ENCODE results near the gene DIS3.
A peak's percentile ranks its signal among the peaks of the same experiment; 100 is the strongest.
"Not testable (repeated sequence)": the region's sequence is repeated elsewhere in the genome, so short reads cannot be mapped to it uniquely, and the experiment has no call there.

Gene DIS3

DNA sequence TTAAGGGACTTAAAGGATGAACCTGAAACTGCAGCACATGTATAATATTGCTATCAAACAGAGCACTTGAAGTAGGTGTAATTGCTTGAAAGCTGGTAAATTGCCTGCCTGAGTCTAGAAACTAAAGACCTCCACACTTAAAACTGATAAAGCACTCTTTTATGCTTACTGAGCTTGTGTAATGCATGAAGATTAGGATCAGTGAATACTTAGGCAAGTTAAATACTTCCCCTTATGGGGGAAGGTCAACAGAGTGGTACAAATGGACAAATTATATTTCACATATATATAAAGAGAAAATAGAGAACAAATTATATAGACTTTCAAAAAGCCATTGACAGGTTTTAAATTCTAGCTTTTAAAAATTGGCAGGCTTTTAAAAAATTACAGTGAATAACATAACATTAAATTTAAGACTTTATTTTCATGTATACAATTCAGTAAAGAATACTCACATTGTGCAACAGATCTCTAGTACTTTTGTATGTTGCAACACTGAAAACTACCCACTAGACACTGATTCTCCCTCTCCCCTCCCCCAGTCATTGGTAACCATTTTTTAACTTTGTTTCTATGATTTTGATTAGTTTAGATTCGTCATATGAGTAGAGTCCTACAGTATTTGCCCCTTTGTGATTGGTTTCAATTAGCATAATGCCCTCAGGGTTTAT lies 24.1 kb upstream of the DIS3 start:
- no peak for DNase-seq (ENCODE audit: low read depth, low spot score)
- in situ Hi-C loops (cut with HindIII; ENCODE audit: low sequenced_read_pairs) = no loop called here
- H3K4me3 ChIP-seq (ENCODE audit: low read depth, low read length) = no peak overlapping the region
- TF ChIP-seq, protein P1, sequence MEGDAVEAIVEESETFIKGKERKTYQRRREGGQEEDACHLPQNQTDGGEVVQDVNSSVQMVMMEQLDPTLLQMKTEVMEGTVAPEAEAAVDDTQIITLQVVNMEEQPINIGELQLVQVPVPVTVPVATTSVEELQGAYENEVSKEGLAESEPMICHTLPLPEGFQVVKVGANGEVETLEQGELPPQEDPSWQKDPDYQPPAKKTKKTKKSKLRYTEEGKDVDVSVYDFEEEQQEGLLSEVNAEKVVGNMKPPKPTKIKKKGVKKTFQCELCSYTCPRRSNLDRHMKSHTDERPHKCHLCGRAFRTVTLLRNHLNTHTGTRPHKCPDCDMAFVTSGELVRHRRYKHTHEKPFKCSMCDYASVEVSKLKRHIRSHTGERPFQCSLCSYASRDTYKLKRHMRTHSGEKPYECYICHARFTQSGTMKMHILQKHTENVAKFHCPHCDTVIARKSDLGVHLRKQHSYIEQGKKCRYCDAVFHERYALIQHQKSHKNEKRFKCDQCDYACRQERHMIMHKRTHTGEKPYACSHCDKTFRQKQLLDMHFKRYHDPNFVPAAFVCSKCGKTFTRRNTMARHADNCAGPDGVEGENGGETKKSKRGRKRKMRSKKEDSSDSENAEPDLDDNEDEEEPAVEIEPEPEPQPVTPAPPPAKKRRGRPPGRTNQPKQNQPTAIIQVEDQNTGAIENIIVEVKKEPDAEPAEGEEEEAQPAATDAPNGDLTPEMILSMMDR (IDR thresholded peaks at IDR 0.05; ENCODE audit: low read depth, low read length) = no peak

DNA sequence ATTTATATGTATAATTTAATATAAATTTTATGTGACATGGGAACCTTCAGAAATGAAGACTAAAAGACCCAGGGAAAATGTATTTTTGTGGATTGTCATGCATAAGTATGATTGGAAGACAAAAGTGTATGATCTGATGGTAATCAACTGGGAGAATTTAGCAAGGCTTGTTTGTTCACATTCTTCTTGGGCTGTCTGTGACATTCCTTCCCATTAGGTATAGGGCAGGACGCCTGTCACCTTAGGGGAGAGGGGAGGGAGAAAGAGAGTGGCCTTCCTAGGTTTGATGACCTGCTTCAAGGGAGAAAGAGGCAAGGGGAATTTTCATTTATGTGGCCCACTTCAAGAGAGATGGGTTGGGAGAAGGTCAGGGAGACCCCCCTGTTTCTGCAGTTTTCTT lies 22.6 kb upstream of the DIS3 start:
- in situ Hi-C loops (cut with HindIII; ENCODE audit: low sequenced_read_pairs) = no loop called here
- TF ChIP-seq, protein P1 (IDR thresholded peaks at IDR 0.05; ENCODE audit: low read depth, low read length) = no peak
- DNase-seq (ENCODE audit: low read depth, low spot score) = no peak

DNA sequence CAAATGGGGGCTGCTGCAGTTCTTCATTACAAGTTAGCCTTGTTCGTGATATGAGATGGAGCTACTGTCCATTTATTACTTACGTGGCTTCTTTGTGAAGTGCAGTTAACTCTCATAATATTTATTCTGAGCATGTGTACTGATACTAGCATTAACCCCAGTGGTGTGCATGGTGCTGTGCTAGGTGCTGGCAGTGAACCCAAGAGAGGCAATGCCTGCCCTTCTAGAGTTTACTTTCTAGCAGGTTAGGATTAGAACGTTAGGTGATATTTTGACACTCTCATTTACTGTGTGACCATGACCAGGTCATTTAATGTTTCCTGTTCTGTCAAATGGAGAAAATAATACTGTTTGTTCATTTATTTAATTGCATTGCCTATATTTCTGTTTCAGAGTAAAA lies 17.1 kb upstream of the DIS3 start:
- TF ChIP-seq, protein P1 (IDR thresholded peaks at IDR 0.05; ENCODE audit: low read depth, low read length) = no peak
- no peak overlapping the region for H3K4me3 ChIP-seq (ENCODE audit: low read depth, low read length)
- no peak for DNase-seq (ENCODE audit: low read depth, low spot score)
- in situ Hi-C loops (cut with HindIII; ENCODE audit: low sequenced_read_pairs) = no loop called here

More for the DNA sequence above, 22.6 kb upstream of the DIS3 start:
- H3K4me3 ChIP-seq (ENCODE audit: low read depth, low read length) = no peak overlapping the region

DNA sequence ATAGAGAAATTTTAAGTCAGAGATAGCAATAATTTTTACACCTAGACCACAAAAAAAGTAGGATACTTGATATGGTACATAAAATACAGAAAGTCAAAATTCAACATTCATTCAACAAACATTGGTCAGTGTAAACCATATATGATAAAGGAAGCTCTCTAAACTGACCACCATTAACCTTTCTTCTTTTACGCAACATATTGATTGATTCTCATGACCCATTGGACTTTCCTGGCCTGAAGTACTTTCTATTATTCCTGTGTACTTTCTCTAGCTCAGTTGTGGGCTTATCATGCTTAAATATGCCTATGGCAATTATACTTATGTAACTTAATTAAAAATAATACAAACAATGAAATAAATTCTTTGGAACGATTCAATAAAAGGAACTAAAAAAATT lies 10.9 kb upstream of the DIS3 start:
- TF ChIP-seq, protein P1 (IDR thresholded peaks at IDR 0.05; ENCODE audit: low read depth, low read length) = no peak
- H3K4me3 ChIP-seq (ENCODE audit: low read depth, low read length) = no peak overlapping the region
- in situ Hi-C loops (cut with HindIII; ENCODE audit: low sequenced_read_pairs) = no loop called here
- DNase-seq (ENCODE audit: low read depth, low spot score) = no peak

DNA sequence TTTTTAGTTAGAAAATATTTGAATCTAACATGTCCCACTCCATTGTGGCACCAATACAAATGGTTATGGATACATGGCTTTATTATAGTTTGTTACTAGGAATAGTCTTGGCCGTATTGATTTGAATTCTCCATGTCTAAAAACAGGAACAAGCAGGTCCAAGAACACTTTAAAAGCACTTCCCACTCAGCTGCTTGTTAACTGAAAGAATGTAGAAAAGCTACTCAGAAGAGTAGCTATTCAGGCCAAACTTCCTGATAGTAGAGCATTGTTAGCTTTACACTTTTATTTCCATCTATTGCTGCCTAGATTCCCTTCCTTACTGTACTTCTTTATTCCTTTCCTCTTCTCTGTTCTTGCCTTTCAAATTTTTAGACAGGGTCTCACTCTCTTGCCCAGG lies 7.1 kb upstream of the DIS3 start:
- TF ChIP-seq, protein P1 (IDR thresholded peaks at IDR 0.05; ENCODE audit: low read depth, low read length) = no peak
- in situ Hi-C loops (cut with HindIII; ENCODE audit: low sequenced_read_pairs) = no loop called here
- H3K4me3 ChIP-seq (ENCODE audit: low read depth, low read length) = no peak overlapping the region
- no peak for DNase-seq (ENCODE audit: low read depth, low spot score)

DNA sequence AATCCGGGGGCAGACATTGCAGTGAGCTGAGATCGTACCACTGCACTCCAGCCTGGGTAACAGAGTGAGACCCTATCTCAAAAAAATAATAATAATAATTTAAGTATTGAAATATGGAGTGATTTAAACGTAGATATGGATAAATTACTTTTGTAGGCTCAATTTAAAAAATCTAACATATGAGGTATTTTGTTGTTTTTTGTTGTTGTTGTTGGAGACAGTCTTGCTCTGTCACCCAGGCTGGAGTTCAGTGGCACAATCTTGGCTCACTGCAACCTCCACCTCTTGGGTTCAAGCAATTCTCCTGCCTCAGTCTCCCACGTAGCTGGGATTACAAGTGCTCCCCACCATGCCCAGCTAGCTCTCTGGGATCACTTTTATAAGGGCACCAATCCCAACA lies 3.0 kb upstream of the DIS3 start:
- DNase-seq (ENCODE audit: low read depth, low spot score); H3K4me3 ChIP-seq (ENCODE audit: low read depth, low read length); in situ Hi-C loops (cut with HindIII; ENCODE audit: low sequenced_read_pairs): not testable (repeated sequence)

DNA sequence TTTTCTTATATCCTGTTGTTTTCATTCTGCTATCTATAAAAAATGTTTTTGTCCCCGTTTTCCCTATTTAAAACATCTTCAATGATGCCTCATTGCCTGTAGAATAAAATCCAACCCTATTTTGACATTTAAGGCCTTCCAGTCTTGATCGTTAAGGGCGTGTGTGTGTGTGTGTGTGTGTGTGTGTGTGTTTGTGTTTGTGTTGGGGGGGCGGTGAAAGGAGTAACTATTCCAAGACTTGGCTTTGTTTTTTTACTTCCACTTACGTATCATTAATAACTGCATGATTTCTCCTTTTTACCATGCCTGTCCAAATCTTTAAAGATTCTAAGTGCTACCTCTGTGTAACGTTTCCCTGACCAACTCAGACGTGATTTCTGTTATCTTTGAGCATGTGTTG lies 1.0 kb upstream of the DIS3 start:
- in situ Hi-C loops (cut with HindIII; ENCODE audit: low sequenced_read_pairs) = no loop called here
- peak overlapping the region; percentile 96 for H3K4me3 ChIP-seq (ENCODE audit: low read depth, low read length)
- TF ChIP-seq, protein P1 (IDR thresholded peaks at IDR 0.05; ENCODE audit: low read depth, low read length) = no peak
- peak; percentile 31 for DNase-seq (ENCODE audit: low read depth, low spot score)

All from astrocyte of the spinal cord (primary cell).